Smooth muscle cell (in vitro differentiated cells): Measurements from ENCODE around the gene CTDNEP1. TPM values are rescaled to one million over a fixed set of nuclear protein-coding genes. Genes with fewer than 3 reads are reported as not detected.

Source experiments
- DNase-seq: peaks from one replicate; lab custom pipeline; 2025; ENCODE audit not compliant: unreplicated experiment; lab: John Stamatoyannopoulos, UW
- H2AFZ ChIP-seq: fragments of 200-600 bp; sonication (generic); 2 replicates; pipeline ENCODE4 v1.6.0; 2016; ENCODE audit warnings: antibody characterized with exemption, low read depth, mild to moderate bottlenecking
- H3F3A ChIP-seq: fragments of 200-600 bp; sonication (generic); 2 replicates; pipeline ENCODE4 v1.6.0; 2017; ENCODE audit warnings: antibody characterized with exemption, low read depth
- H3K27ac ChIP-seq: fragments of 200-600 bp; sonication (generic); 2 replicates; pipeline ENCODE4 v1.5.1; 2016; ENCODE audit warnings: low read depth, mild to moderate bottlenecking
- H3K27me3 ChIP-seq: fragments of 200-600 bp; sonication (generic); 2 replicates; pipeline ENCODE4 v1.6.1; 2016; ENCODE audit warnings: low read depth, mild to moderate bottlenecking
- H3K36me3 ChIP-seq: fragments of 200-600 bp; sonication (generic); 2 replicates; pipeline ENCODE4 v1.5.1; 2016; ENCODE audit warnings: low read depth
- H3K4me1 ChIP-seq: fragments of 200-600 bp; sonication (generic); 2 replicates; pipeline ENCODE4 v1.5.1; 2016; ENCODE audit warnings: low read depth
- H3K4me2 ChIP-seq: fragments of 200-600 bp; sonication (generic); 2 replicates; pipeline ENCODE4 v1.6.0; 2016; ENCODE audit warnings: mild to moderate bottlenecking
- H3K4me3 ChIP-seq: fragments of 200-600 bp; sonication (generic); 2 replicates; pipeline ENCODE4 v1.5.1; 2016; ENCODE audit warnings: mild to moderate bottlenecking
- H3K79me2 ChIP-seq: fragments of 200-600 bp; sonication (generic); 2 replicates; pipeline ENCODE4 v1.6.0; 2016; ENCODE audit warnings: low read depth, mild to moderate bottlenecking
- H3K9ac ChIP-seq: fragments of 200-600 bp; sonication (generic); 2 replicates; pipeline ENCODE4 v1.6.0; 2016; ENCODE audit warnings: low read depth
- H3K9me3 ChIP-seq: fragments of 200-600 bp; sonication (generic); replicated peaks from 2 replicates; pipeline ENCODE4 v1.5.1; 2016; ENCODE audit warnings: low read depth
- H4K20me1 ChIP-seq: fragments of 200-600 bp; sonication (generic); 2 replicates; pipeline ENCODE4 v1.6.0; 2016; ENCODE audit warnings: low read depth
- CTCF ChIP-seq: fragments of 200-600 bp; sonication (generic); IDR thresholded peaks from 2 replicates; pipeline ENCODE4 v1.5.1; 2017; ENCODE audit warnings: borderline replicate concordance, mild to moderate bottlenecking, antibody characterized with exemption; ENCODE audit not compliant: insufficient read depth, poor library complexity, severe bottlenecking
- WGBS: methylation state at CpG from one replicate; pipeline ENCODE4 v1.1.7; 2016; ENCODE audit warnings: low lambda C conversion rate; 5-methylcytosine and 5-hydroxymethylcytosine counted together
- polyA plus RNA-seq: library from polyadenylated mRNA; unstranded; fragments of >200 nt; fragmentation: Nextera tagmentation; extraction: Ambion mirVana; gene quantifications from 2 replicates; pipeline ENCODE4 v1.2.1, GENCODE V29; 2016
- total RNA-seq: library from RNA; depleted of rRNA; stranded (reverse); fragments of >200 nt; gene quantifications from 2 replicates; pipeline ENCODE4 v1.2.3, GENCODE V29; 2014

CTDNEP1 gene
- total and polyA plus RNA-seq, 2 experiments from 2014 or later, result 57.5 to 88.4 TPM

DNA sequence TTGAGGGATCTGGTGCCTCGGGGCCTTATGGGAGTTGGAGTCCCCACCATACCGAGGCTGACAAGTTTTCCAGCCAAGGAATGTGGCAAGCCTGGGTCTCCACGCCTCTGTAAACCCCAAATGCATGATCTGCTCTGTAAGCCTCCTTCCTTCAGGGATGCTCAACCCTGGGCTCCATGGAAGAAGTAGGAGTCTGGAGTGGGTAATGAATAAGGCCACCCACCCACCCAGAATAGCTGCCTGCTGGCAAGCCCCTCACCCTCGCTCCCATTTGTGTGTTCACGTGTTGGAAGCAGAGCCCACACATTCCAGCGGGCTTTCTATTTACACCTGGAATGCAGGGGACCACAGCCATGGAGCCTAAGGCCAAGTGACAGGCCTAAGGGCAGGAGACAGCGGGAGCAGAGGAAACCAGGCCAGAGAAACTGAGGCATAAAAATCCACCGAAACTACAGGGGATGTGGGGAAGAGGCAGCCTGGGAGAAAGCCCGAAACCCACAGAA lies 36.3 kb downstream of the CTDNEP1 start:
- H3K4me1 ChIP-seq, result peaks cover 53% of the 10 kb centered on the region
- no peaks in the 10 kb centered on the region for H3K36me3 ChIP-seq
- peaks cover 45% of the 10 kb centered on the region for H3K79me2 ChIP-seq
- H3K27ac ChIP-seq, result peak overlapping the region; percentile 88
- TF ChIP-seq CTCF, result no peak
- H2AFZ ChIP-seq, result no peak overlapping the region
- H3K4me2 ChIP-seq, result peak overlapping the region; percentile 96
- H3K27me3 ChIP-seq, result no peaks in the 10 kb centered on the region
- H3K9ac ChIP-seq, result no peak overlapping the region
- H4K20me1 ChIP-seq, result peaks cover 60% of the 10 kb centered on the region
- 7% methylated on average over 9 of the region's 9 CpGs for WGBS
- H3F3A ChIP-seq, result peaks cover 23% of the 10 kb centered on the region
- peak overlapping the region; percentile 60 for H3K4me3 ChIP-seq
- no peaks in the 10 kb centered on the region for H3K9me3 ChIP-seq
- DNase-seq, result no peak

GRCh38 chr17:7214300-7215135 lies 37.0 kb downstream of the CTDNEP1 start:
- H3K9me3 ChIP-seq, result no peaks in the 10 kb centered on the region
- no peak overlapping the region for H2AFZ ChIP-seq
- no peaks in the 10 kb centered on the region for H3K27me3 ChIP-seq
- peak overlapping the region; percentile 88 for H3K27ac ChIP-seq
- H3K9ac ChIP-seq, result peak overlapping the region; percentile 69
- peaks cover 51% of the 10 kb centered on the region for H3K79me2 ChIP-seq
- peak overlapping the region; percentile 96 for H3K4me2 ChIP-seq
- H3K36me3 ChIP-seq, result no peaks in the 10 kb centered on the region
- peak; percentile 90 for DNase-seq
- peak overlapping the region; percentile 60 for H3K4me3 ChIP-seq
- TF ChIP-seq CTCF, result peak; percentile 31
- under 1% methylated on average over 37 of the region's 45 CpGs for WGBS
- peaks cover 24% of the 10 kb centered on the region for H3F3A ChIP-seq
- peaks cover 67% of the 10 kb centered on the region for H4K20me1 ChIP-seq
- H3K4me1 ChIP-seq, result peaks cover 53% of the 10 kb centered on the region

GRCh38 chr17:7213895-7214299 lies 37.6 kb downstream of the CTDNEP1 start:
- Histone ChIP-seq H2AFZ (no peak overlapping the region), H3K4me2 (peak overlapping the region; percentile 96), H3K9ac (peak overlapping the region; percentile 69), H3K36me3 (no peaks in the 10 kb centered on the region), H3K27me3 (no peaks in the 10 kb centered on the region), H4K20me1 (peaks cover 73% of the 10 kb centered on the region), H3F3A (peaks cover 21% of the 10 kb centered on the region), H3K79me2 (peaks cover 58% of the 10 kb centered on the region), H3K4me3 (peak overlapping the region; percentile 60), H3K4me1 (peaks cover 50% of the 10 kb centered on the region), H3K27ac (peak overlapping the region; percentile 88), H3K9me3 (no peaks in the 10 kb centered on the region)
- WGBS, result 5% methylated on average over 11 of the region's 15 CpGs
- DNase-seq, result no peak
- peak; percentile 40 for TF ChIP-seq CTCF
